D341Med (cell line): ENCODE measurements around the gene CLEC11A.
"Not testable (repeated sequence)": the region's sequence is repeated elsewhere in the genome, so short reads cannot be mapped to it uniquely, and the experiment has no call there.

Experiments used
- DNase-seq: peaks from one replicate; pipeline ENCODE4 v3.0.0; 2012; ENCODE audit warnings: low spot score

CLEC11A gene

GRCh38 chr19:50761501-50761900, 38.3 kb downstream of the CLEC11A start:
- DNase-seq = not testable (repeated sequence)

GRCh38 chr19:50763521-50763920, 40.4 kb downstream of the CLEC11A start:
- DNase-seq = not testable (repeated sequence)

- no peak for DNase-seq
These were observed 41.2 kb downstream of the CLEC11A start for GRCh38 chr19:50764409-50764808.

- not testable (repeated sequence) for DNase-seq
These were observed 43.6 kb downstream of the CLEC11A start for GRCh38 chr19:50766746-50767145.

- not testable (repeated sequence) for DNase-seq
These were observed 44.1 kb downstream of the CLEC11A start for GRCh38 chr19:50767263-50767662.

- DNase-seq = no peak
These were observed 45.1 kb downstream of the CLEC11A start for GRCh38 chr19:50768277-50768676.

GRCh38 chr19:50770164-50770563, 47.0 kb downstream of the CLEC11A start, which contains the start of gene GPR32:
TSS of gene GPR32 (plus strand) at chr19:50770464. CDS start at chr19:50770601, 137 bp downstream.
- not testable (repeated sequence) for DNase-seq

- DNase-seq = no peak
These were observed 47.7 kb downstream of the CLEC11A start for GRCh38 chr19:50770888-50771287.

- DNase-seq = no peak
These were observed 49.3 kb downstream of the CLEC11A start for GRCh38 chr19:50772476-50772875.

- DNase-seq = not testable (repeated sequence)
These were observed 49.7 kb downstream of the CLEC11A start for GRCh38 chr19:50772912-50773311.

GRCh38 chr19:50773454-50773853, 50.3 kb downstream of the CLEC11A start:
- DNase-seq = not testable (repeated sequence)
